K562 (cell line): ENCODE data around the gene CFAP69. TPM values are rescaled to one million over a fixed set of nuclear protein-coding genes. Genes with fewer than 3 reads are reported as not detected.

Experiments used
- ATAC-seq: fragments of 200-7000 bp; cut with Tn5 transposase; 3 replicates; pipeline ENCODE4 v1.9.1; 2020; ENCODE audit warnings: moderate library complexity
- BruUV-seq: library from RNA; stranded (reverse); fragments of 400-500 nt; replicated peaks from 2 replicates; lab custom pipeline; 2021; lab: Mats Ljungman, UMichigan
- CTCF ChIA-PET: fragments of 300-600 bp; formaldehyde crosslinking; extraction: SDS; loops from one replicate; lab custom pipeline; 2021; ENCODE audit warnings: low intra/inter-chr PET ratio; lab: Yijun Ruan, JAX
- POLR2A ChIA-PET: fragments of 300-600, 350-650 bp; sonication (Branson Sonifier 250); formaldehyde crosslinking; extraction: SDS; loops from one replicate; lab custom pipeline; 2021; ENCODE audit warnings: antibody characterized with exemption, inconsistent platforms; lab: Yijun Ruan, JAX
- DNase-seq, 4 experiments: peaks; one replicate each; pipeline versions ENCODE4 v3.0.0 to v3.0.0-alpha.2; 2011 to 2018; ENCODE audit warnings: low spot score in 3 of 4, mixed read lengths in 3 of 4; ENCODE audit errors: extremely low read depth in 1 of 4
- FAIRE-seq: peaks from 2 replicates; lab custom pipeline; 2011; peaks lifted over from hg19 to GRCh38; lab: Jason Lieb, UNC
- H2AFZ ChIP-seq: 2 replicates; pipeline ENCODE4 v1.6.0; 2011; ENCODE audit warnings: low read depth, low read length, control low read depth, inconsistent platforms
- H3K27ac ChIP-seq: fragments of 200-600 bp; 3 replicates; pipeline ENCODE4 v1.8.0; 2011; ENCODE audit warnings: low read depth, mild to moderate bottlenecking, control low read depth, inconsistent platforms, low read length, moderate library complexity, mixed read lengths; ENCODE audit errors: extremely low read depth
- H3K27me3 ChIP-seq, 2 experiments: fragments of 300-600 bp in 1 of 2; 2 replicates in 1 of 2; 3 replicates in 1 of 2; pipeline versions ENCODE4 v1.6.0 to v1.8.0; 2011; ENCODE audit warnings: inconsistent platforms in 2 of 2, low read length in 2 of 2, mild to moderate bottlenecking in 1 of 2, mixed read lengths in 1 of 2, moderate library complexity in 1 of 2; ENCODE audit not compliant: control insufficient read depth in 2 of 2, insufficient read depth in 2 of 2
- H3K36me3 ChIP-seq: fragments of 300-600 bp; 3 replicates; pipeline ENCODE4 v1.8.0; 2011; ENCODE audit warnings: mild to moderate bottlenecking, low read length, inconsistent platforms; ENCODE audit not compliant: control insufficient read depth, insufficient read depth
- H3K4me1 ChIP-seq, 2 experiments: fragments of 200-600 bp in 1 of 2; replicated peaks in 1 of 2; 2 replicates in 1 of 2; 3 replicates in 1 of 2; pipeline versions ENCODE4 v1.5.1 to v1.8.0; 2011; ENCODE audit warnings: inconsistent platforms in 2 of 2, low read length in 2 of 2, mild to moderate bottlenecking in 1 of 2, mixed read lengths in 1 of 2, moderate library complexity in 1 of 2; ENCODE audit not compliant: control insufficient read depth in 2 of 2, insufficient read depth in 2 of 2
- H3K4me2 ChIP-seq: 2 replicates; pipeline ENCODE4 v1.6.1; 2011; ENCODE audit warnings: low read length, control low read depth, inconsistent platforms, mixed read lengths; ENCODE audit not compliant: insufficient read depth
- H3K4me3 ChIP-seq: fragments of 200-600 bp; sonication (generic), shearing (Covaris generic); 2 replicates; pipeline ENCODE4 v1.5.1; 2016; ENCODE audit warnings: control low read depth, inconsistent platforms
- H3K79me2 ChIP-seq: fragments of 200-600 bp; 3 replicates; pipeline ENCODE4 v1.8.0; 2011; ENCODE audit warnings: low read length, inconsistent platforms; ENCODE audit not compliant: control insufficient read depth, insufficient read depth
- H3K9ac ChIP-seq, 2 experiments: 2 replicates each; pipeline versions ENCODE4 v1.6.0 to v1.6.1; 2011; ENCODE audit warnings: low read depth in 2 of 2, low read length in 2 of 2, control low read depth in 1 of 2, inconsistent platforms in 1 of 2, mild to moderate bottlenecking in 1 of 2, mixed read lengths in 1 of 2; ENCODE audit not compliant: insufficient read depth in 1 of 2
- H3K9me1 ChIP-seq: one replicate; pipeline ENCODE4 v1.6.0; 2011; ENCODE audit warnings: inconsistent platforms, mild to moderate bottlenecking, low read length, moderate library complexity; ENCODE audit not compliant: control insufficient read depth, insufficient read depth
- H3K9me3 ChIP-seq: replicated peaks from 2 replicates; pipeline ENCODE4 v1.5.1; 2011; ENCODE audit warnings: low read depth, low read length, inconsistent platforms; ENCODE audit not compliant: control insufficient read depth, insufficient read depth
- H4K20me1 ChIP-seq: replicated peaks from 2 replicates; pipeline ENCODE4 v1.6.1; 2011; ENCODE audit warnings: low read length, inconsistent platforms, mixed read lengths; ENCODE audit not compliant: control insufficient read depth, insufficient read depth
- DPF2 ChIP-seq: fragments of 450-650 bp; IDR thresholded peaks from 2 replicates; pipeline ENCODE4 v1.6.1; 2016
- IRF2 ChIP-seq: sonication (generic); formaldehyde crosslinking; IDR thresholded peaks from 2 replicates; pipeline ENCODE4 v1.8.1; 2022; ENCODE audit warnings: mild to moderate bottlenecking, missing genetic modification reagents
- RCOR1 ChIP-seq, 2 experiments: IDR thresholded peaks; 2 replicates each; pipeline ENCODE4 v1.6.1; 2012; ENCODE audit warnings: low read depth in 2 of 2, low read length in 2 of 2, borderline replicate concordance in 1 of 2, improper control_type of control experiment in 1 of 2
- SNIP1 ChIP-seq: fragments of 450-650 bp; IDR thresholded peaks from 2 replicates; pipeline ENCODE4 v1.7.1; 2017; ENCODE audit warnings: low read depth, mild to moderate bottlenecking
- U2AF2 ChIP-seq: fragments of 200-400 bp; formaldehyde crosslinking; optimal IDR thresholded peaks from 2 replicates; pipeline ENCODE3; 2017; ENCODE audit warnings: low read depth, mild to moderate bottlenecking, low read length
- WGBS: fragments of 100-300 bp; shearing (Covaris generic); methylation state at CpG from one replicate; pipeline ENCODE4 v1.1.6; 2016; ENCODE audit warnings: low coverage, mixed read lengths; ENCODE audit not compliant: insufficient coverage; ENCODE audit errors: missing lambda C conversion rate; 5-methylcytosine and 5-hydroxymethylcytosine counted together
- in situ Hi-C: fragments of 300-500 bp; cut with MboI; formaldehyde crosslinking; loops from 4 replicates; pipeline ENCODE4 v1.15.0; 2018; ENCODE audit warnings: inconsistent platforms, mixed read lengths
- intact Hi-C: fragments of 100-400 bp; cut with micrococcal nuclease; formaldehyde crosslinking; loops from 2 replicates; pipeline ENCODE4 v1.14.2; 2022
- polyA plus RNA-seq, 8 experiments: library from polyadenylated mRNA; depleted of rRNA in 4 of 8; stranded (reverse) in 5 of 8; unstranded in 3 of 8; fragments of >200 nt; fragmentation: Nextera tagmentation in 2 of 8; fragmentation: Illumina TruSeq in 1 of 8; extraction: Ambion mirVana in 2 of 8; extraction: Trizol in 1 of 8; gene quantifications; 2 replicates each; pipeline versions ENCODE4 v1.2.1 to v1.2.3, GENCODE V29; 2011 to 2014; ENCODE audit warnings: inconsistent platforms in 1 of 8, missing spikeins in 1 of 8
- total RNA-seq, 7 experiments: library from RNA; depleted of rRNA in 6 of 7; stranded (reverse); fragments of >200 nt in 6 of 7; fragmentation: Illumina TruSeq in 2 of 7; extraction: Trizol in 2 of 7; gene quantifications; 2 replicates each; pipeline versions ENCODE4 v1.2.1 to v1.2.3, GENCODE V29; 2011 to 2021; ENCODE audit warnings: low replicate concordance in 1 of 7
- TF ChIP-seq, protein P1 (sequence below): sonication (generic); formaldehyde crosslinking; IDR thresholded peaks from 2 replicates; pipeline ENCODE4 v1.5.0; 2020; ENCODE audit warnings: missing genetic modification reagents

Gene CFAP69
- total and polyA plus RNA-seq, 9 of the 15 experiments (the other 6 are each of a cell fraction or from before 2014, with no cell fraction given) = 0.24 to 5.1 (median 1.7) TPM

- Histone ChIP-seq H3K27me3 (no peaks in the 10 kb centered on the region), H3K4me1 (peaks cover 0 to 1% of the 10 kb centered on the region in 2 experiments; a peak in 1 of 5 replicates), H3K27ac (no peak overlapping the region), H3K9ac (no peak overlapping the region), H3K9me1 (no peaks in the 10 kb centered on the region), H3K9me3 (no peaks in the 10 kb centered on the region), H3K4me2 (no peak overlapping the region), H3K79me2 (no peaks in the 10 kb centered on the region), H3K36me3 (no peaks in the 10 kb centered on the region), H4K20me1 (no peaks in the 10 kb centered on the region), H2AFZ (no peak overlapping the region), H3K4me3 (no peak overlapping the region)
- in situ Hi-C loops = no loop called here
- DNase-seq = no peak
- peak; percentile 52; the same call in 1 of the 3 replicates for ATAC-seq
- 52% methylated on average over 6 of the region's 6 CpGs for WGBS
- POLR2A ChIA-PET = no interaction called here
- CTCF ChIA-PET = no interaction called here
- no peak for FAIRE-seq
- intact Hi-C loops = no loop called here
- no TSS peak for BruUV-seq
- TF ChIP-seq DPF2 = no peak
- TF ChIP-seq U2AF2 = no peak
- TF ChIP-seq, protein P1, sequence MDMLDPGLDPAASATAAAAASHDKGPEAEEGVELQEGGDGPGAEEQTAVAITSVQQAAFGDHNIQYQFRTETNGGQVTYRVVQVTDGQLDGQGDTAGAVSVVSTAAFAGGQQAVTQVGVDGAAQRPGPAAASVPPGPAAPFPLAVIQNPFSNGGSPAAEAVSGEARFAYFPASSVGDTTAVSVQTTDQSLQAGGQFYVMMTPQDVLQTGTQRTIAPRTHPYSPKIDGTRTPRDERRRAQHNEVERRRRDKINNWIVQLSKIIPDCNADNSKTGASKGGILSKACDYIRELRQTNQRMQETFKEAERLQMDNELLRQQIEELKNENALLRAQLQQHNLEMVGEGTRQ = no peak
- TF ChIP-seq SNIP1 = no peak
- no peak for TF ChIP-seq IRF2 (CRISPR knock-in tag)
- TF ChIP-seq RCOR1 (IDR thresholded peaks at IDR 0.05; ENCODE audit: borderline replicate concordance in 1 of 2, low read depth in 2 of 2, low read length in 2 of 2) = no peak
Observed at GRCh38 chr7:90233569-90233968, 11.4 kb upstream of the CFAP69 start.
